HEK293T (cell line): ENCODE measurements around the gene ZNF728.

Experiments
- CTCF ChIA-PET: fragments of 350-600 bp; formaldehyde crosslinking; extraction: SDS; loops from one replicate; lab custom pipeline; 2021; ENCODE audit warnings: antibody characterized with exemption, inconsistent platforms; lab: Yijun Ruan, JAX
- POLR2A ChIA-PET: fragments of 350-600 bp; formaldehyde crosslinking; extraction: SDS; loops from one replicate; lab custom pipeline; 2020; ENCODE audit warnings: antibody characterized with exemption, inconsistent platforms; lab: Yijun Ruan, JAX
- DNase-seq: peaks from one replicate; pipeline ENCODE4 v3.0.0; 2012; ENCODE audit warnings: mixed read lengths; ENCODE audit errors: extremely low spot score
- ARNT ChIP-seq: fragments of 450-650 bp; IDR thresholded peaks from 2 replicates; pipeline ENCODE4 v1.6.1; 2017; ENCODE audit warnings: mild to moderate bottlenecking
- BHLHE40 ChIP-seq: fragments of 450-650 bp; IDR thresholded peaks from 2 replicates; pipeline ENCODE4 v1.6.1; 2016; ENCODE audit warnings: mild to moderate bottlenecking, moderate library complexity, borderline replicate concordance
- CTBP1 ChIP-seq: fragments of 450-650 bp; IDR thresholded peaks from 2 replicates; pipeline ENCODE4 v1.6.1; 2016; ENCODE audit warnings: borderline replicate concordance
- ELF4 ChIP-seq: fragments of 450-650 bp; IDR thresholded peaks from 2 replicates; pipeline ENCODE4 v1.6.1; 2017; ENCODE audit warnings: antibody characterized with exemption
- FOXA1 ChIP-seq: fragments of 450-650 bp; IDR thresholded peaks from 2 replicates; pipeline ENCODE4 v1.6.1; 2016; ENCODE audit warnings: mild to moderate bottlenecking
- FOXK2 ChIP-seq: fragments of 450-650 bp; IDR thresholded peaks from 2 replicates; pipeline ENCODE4 v1.6.1; 2016; ENCODE audit warnings: mild to moderate bottlenecking
- FOXM1 ChIP-seq: fragments of 450-650 bp; IDR thresholded peaks from 2 replicates; pipeline ENCODE4 v1.6.1; 2017; ENCODE audit warnings: mild to moderate bottlenecking, borderline replicate concordance
- HDGF ChIP-seq: fragments of 450-650 bp; IDR thresholded peaks from 2 replicates; pipeline ENCODE4 v1.6.1; 2017; ENCODE audit warnings: antibody characterized with exemption, borderline replicate concordance
- L3MBTL2 ChIP-seq: fragments of 450-650 bp; conservative IDR thresholded peaks from 2 replicates; pipeline ENCODE4 v1.6.1; 2016; ENCODE audit warnings: mild to moderate bottlenecking
- LEF1 ChIP-seq: fragments of 450-650 bp; IDR thresholded peaks from 2 replicates; pipeline ENCODE4 v1.6.1; 2017; ENCODE audit warnings: mild to moderate bottlenecking, borderline replicate concordance
- NFRKB ChIP-seq: fragments of 450-650 bp; IDR thresholded peaks from 2 replicates; pipeline ENCODE4 v1.6.1; 2016; ENCODE audit warnings: mild to moderate bottlenecking, moderate library complexity
- PKNOX1 ChIP-seq: fragments of 450-650 bp; IDR thresholded peaks from 2 replicates; pipeline ENCODE4 v1.6.1; 2016
- SP1 ChIP-seq: fragments of 450-650 bp; IDR thresholded peaks from 2 replicates; pipeline ENCODE4 v1.6.1; 2017
- SUZ12 ChIP-seq: fragments of 450-650 bp; IDR thresholded peaks from 2 replicates; pipeline ENCODE4 v1.6.1; 2016; ENCODE audit warnings: mild to moderate bottlenecking
- TARDBP ChIP-seq: fragments of 450-650 bp; IDR thresholded peaks from 2 replicates; pipeline ENCODE4 v1.6.1; 2016
- ZNF384 ChIP-seq: fragments of 450-650 bp; IDR thresholded peaks from 2 replicates; pipeline ENCODE4 v1.6.1; 2016

The ZNF728 gene

DNA sequence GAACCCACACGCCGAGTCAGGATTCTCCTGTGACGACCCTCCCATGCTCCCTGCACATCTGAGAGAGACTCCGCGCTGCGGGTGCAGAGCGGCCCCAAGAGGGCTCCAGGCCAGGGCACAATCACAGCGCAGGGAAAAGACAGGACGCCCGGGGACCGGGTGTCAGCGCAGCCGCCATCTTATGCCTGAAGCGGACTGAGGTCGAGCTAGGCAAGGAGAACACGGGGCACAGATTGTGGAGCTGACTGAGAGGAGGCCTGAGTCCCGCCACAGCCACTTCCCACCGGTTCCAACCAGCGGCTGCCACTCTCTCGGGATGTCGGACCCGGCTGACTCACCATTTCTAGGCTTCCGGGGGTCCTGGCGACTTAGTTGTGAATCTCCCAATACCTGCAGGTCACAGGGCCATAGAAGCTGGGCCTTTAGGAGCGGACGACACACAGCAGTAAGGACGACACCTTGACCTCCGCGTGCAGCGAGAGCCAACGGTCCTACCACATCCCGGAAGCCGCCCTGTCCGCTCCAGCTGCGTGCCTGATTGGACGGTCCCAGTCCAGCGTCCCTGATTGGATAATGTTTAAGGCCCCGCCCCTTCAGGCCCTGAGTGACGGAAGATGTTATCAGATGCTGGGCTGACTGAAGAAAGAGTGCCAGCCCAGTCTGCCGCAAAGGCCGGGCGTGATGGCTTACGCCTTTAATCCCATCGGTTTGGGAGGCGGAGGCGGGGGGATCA lies at the start of gene ZNF728:
Gene ZNF728 (minus strand): TSS at position 487 of the 733 bp plus-strand sequence. CDS start 146 bp downstream, at position 341.
- ChIA-PET POLR2A (no interaction called here), CTCF (no interaction called here)
- DNase-seq: no peak
- TF ChIP-seq BHLHE40 (no peak), FOXK2 (no peak), L3MBTL2 (no peak), CTBP1 (no peak), ELF4 (no peak), SUZ12 (no peak), FOXM1 (no peak), TARDBP (no peak), ARNT (no peak), PKNOX1 (no peak), LEF1 (no peak)

DNA sequence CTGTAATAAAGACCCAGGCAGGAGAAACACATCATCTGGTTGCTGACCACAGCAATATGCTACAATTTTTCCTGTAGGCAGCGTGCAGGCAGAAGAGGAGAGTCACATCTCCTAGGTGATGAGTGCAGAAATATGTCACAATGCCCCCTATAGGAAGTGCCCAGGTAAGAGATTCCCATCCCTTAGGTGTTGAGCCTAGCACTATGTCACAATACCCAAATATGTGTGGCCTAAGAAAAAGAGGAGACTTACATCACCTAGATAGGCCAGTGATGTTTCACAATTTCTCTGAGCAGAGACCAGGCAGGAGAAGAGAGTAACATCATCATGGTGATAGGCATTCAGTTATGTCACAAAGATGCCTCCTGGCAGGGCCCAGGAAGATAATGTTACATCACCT lies 49.4 kb upstream of the ZNF728 start:
- TF ChIP-seq NFRKB (no peak), SUZ12 (no peak), L3MBTL2 (no peak), SP1 (no peak), FOXA1 (no peak), ELF4 (no peak), CTBP1 (no peak), LEF1 (no peak), TARDBP (no peak), HDGF (no peak), BHLHE40 (no peak), FOXK2 (no peak), ARNT (no peak), FOXM1 (no peak), ZNF384 (no peak), PKNOX1 (no peak)
- POLR2A ChIA-PET: no interaction called here
- no peak for DNase-seq
- CTCF ChIA-PET: no interaction called here

DNA sequence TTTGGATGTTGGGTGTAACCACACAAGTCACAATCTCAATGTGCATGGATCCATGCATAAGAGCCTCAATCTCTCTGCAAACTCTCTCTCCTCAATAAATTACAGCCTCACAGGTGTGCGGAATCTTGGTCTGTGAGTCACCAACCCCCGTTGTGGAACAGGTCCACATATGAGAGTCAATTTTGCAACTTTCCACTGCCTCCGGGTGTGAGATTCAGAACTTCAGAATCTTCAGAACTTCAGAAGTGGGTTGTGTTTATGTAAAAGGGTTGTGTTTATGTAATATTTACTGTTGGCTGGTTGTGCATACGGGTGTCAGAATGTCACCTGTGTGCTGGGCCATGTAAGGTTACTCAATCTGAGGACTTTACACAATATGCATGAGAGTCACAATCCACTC lies 46.3 kb upstream of the ZNF728 start:
- ChIA-PET POLR2A (no interaction called here), CTCF (no interaction called here)
- TF ChIP-seq FOXK2 (no peak), L3MBTL2 (no peak), PKNOX1 (no peak), NFRKB (no peak), FOXM1 (no peak), ELF4 (no peak), ZNF384 (no peak), TARDBP (no peak), BHLHE40 (no peak), HDGF (no peak), SP1 (no peak), FOXA1 (no peak), CTBP1 (no peak), SUZ12 (no peak), ARNT (no peak), LEF1 (no peak)
- no peak for DNase-seq

GRCh38 chr19:23046743-23047142 lies 43.8 kb upstream of the ZNF728 start:
- TF ChIP-seq FOXA1 (no peak), FOXK2 (no peak), TARDBP (no peak), HDGF (no peak), SP1 (no peak), CTBP1 (no peak), ZNF384 (no peak), NFRKB (no peak), LEF1 (no peak), FOXM1 (no peak), L3MBTL2 (no peak), ARNT (no peak), ELF4 (no peak)
- DNase-seq: no peak
- POLR2A ChIA-PET: no interaction called here
- CTCF ChIA-PET: no interaction called here

DNA sequence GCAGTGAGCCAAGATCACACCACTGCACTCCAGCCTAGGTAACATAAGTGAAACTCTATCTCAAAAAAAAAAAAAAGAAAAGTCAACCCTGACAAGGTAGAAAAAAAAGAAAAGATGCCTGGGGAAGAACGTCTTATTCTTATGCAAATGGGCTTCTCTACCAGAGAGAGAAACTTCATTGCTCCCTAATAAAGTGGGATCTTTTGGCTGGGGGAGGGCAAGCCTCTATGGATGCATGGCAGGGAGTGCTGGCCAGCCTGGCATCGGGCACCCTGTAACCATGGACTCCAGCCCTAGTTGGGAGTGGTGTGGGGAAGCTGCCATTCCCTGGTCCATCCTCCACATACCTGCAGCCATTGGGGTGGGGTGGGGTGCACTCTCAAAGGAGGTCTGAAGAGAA lies 30.7 kb upstream of the ZNF728 start:
- DNase-seq: no peak
- TF ChIP-seq ELF4 (no peak), BHLHE40 (no peak), CTBP1 (no peak), LEF1 (no peak), ZNF384 (no peak), FOXA1 (no peak), TARDBP (no peak), FOXM1 (no peak), ARNT (no peak), HDGF (no peak), PKNOX1 (no peak), NFRKB (no peak), SP1 (no peak), L3MBTL2 (no peak), SUZ12 (no peak), FOXK2 (no peak)
- CTCF ChIA-PET: interaction anchor here (0.7 kb wide), 1 partner anchor 495 kb away, joined by 5 read pairs; no protein-coding TSS in a partner anchor
- POLR2A ChIA-PET: no interaction called here
